ENCODE data around the gene AMELY. TPM values are rescaled to one million over a fixed set of nuclear protein-coding genes. Genes with fewer than 3 reads are reported as not detected.

Gene AMELY, protein sequence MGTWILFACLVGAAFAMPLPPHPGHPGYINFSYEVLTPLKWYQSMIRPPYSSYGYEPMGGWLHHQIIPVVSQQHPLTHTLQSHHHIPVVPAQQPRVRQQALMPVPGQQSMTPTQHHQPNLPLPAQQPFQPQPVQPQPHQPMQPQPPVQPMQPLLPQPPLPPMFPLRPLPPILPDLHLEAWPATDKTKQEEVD
- total RNA-seq, result not detected

DNA sequence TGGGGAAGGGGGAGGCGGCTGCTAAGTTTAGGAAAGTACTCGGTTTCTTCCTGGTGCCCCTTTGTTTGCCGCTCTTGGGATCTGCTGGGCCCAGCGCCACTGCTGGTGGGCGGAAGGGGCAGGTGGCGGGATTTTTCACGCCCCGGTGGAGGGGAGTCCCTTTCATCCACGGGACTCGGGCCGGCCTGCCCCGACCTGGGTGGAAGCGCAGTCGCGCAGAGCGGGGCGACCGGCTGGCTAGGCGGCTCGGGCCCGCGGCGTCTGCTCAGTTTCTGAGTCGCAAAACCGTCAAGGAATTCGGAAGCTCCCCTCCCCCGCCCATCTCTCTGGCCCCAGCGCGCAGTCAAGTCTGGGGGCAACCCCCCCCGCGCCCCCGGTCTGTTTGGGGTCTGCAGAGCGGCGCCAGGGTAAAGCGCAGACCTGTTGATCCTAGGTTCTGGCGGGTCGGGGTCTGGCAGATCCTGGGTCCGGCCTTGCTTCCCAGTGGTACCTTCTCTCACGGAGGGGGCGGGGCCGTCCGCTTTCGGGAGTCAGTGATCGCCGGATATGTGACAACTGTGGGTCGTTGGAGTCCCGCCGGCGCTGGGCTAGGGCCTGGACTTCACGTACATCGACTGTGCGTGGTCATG lies at the start of gene AMELY:
Gene AMELY (minus strand): TSS at position 500 of the 629 bp plus-strand sequence. CDS start 39,144 bp downstream, outside the sequence.
- no peak for TF ChIP-seq POLR2A (IDR thresholded peaks at IDR 0.05)
- TF ChIP-seq, protein P1, sequence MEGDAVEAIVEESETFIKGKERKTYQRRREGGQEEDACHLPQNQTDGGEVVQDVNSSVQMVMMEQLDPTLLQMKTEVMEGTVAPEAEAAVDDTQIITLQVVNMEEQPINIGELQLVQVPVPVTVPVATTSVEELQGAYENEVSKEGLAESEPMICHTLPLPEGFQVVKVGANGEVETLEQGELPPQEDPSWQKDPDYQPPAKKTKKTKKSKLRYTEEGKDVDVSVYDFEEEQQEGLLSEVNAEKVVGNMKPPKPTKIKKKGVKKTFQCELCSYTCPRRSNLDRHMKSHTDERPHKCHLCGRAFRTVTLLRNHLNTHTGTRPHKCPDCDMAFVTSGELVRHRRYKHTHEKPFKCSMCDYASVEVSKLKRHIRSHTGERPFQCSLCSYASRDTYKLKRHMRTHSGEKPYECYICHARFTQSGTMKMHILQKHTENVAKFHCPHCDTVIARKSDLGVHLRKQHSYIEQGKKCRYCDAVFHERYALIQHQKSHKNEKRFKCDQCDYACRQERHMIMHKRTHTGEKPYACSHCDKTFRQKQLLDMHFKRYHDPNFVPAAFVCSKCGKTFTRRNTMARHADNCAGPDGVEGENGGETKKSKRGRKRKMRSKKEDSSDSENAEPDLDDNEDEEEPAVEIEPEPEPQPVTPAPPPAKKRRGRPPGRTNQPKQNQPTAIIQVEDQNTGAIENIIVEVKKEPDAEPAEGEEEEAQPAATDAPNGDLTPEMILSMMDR (IDR thresholded peaks at IDR 0.05), result no peak
- H3K27me3 ChIP-seq, result no peaks in the 10 kb centered on the region
- H3K27ac ChIP-seq, result no peak within 1 kb of the TSS
- H3K9me3 ChIP-seq, result no peaks in the 10 kb centered on the region
- no peak for DNase-seq
- H3K36me3 ChIP-seq, result no peaks in the 10 kb centered on the region
- H3K4me1 ChIP-seq, result no peaks in the 10 kb centered on the region
- H3K4me3 ChIP-seq, result peak within 1 kb of the TSS in 2 of 4 donors; percentile 20 to 31

DNA sequence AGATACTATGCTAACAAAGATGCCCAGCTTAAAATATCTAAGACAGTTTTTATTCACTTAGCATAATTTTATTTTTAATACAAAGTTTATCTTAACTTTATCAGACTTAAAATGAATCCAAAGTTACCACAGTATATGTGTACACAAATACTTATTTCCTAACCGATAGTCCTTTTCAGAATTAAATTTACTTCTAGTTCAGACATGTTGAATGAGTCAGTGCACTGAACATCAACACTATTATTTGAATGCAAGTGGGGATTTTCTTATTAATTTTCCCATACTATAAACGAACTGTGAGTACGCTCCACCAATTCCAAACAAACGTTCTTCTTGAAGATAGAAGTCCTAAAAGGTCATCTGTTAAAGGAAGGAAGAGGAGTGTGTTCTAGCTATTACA lies 38.4 kb upstream of the AMELY start:
- Histone ChIP-seq H3K4me1 (no peaks in the 10 kb centered on the region), H3K27ac (no peak overlapping the region), H3K27me3 (no peaks in the 10 kb centered on the region), H3K36me3 (no peaks in the 10 kb centered on the region), H3K9me3 (no peaks in the 10 kb centered on the region), H3K4me3 (no peak overlapping the region)
- TF ChIP-seq POLR2A (IDR thresholded peaks at IDR 0.05), result no peak
- TF ChIP-seq, protein P1 (IDR thresholded peaks at IDR 0.05), result no peak
- DNase-seq, result no peak

DNA sequence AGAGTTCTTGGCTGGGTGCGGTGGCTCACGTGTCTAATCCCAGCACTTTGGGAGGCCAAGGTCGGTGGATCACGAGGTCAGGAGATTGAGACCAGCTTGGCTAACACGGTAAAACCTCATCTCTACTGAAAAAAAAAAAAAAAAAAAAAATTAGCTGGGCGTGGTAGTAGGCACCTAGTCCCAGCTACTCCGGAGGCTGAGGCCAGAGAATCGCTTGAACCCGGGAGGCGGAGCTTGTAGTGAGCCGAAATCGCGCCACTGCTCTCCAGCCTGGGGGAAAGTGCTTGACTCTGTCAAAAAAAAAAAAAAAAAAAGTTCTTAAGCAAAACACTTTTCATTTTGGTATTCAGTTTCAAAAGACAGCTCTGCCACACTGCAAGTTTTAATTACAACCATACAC lies 36.8 kb upstream of the AMELY start:
- Histone ChIP-seq H3K27me3 (no peaks in the 10 kb centered on the region), H3K9me3 (no peaks in the 10 kb centered on the region), H3K4me3 (no peak overlapping the region), H3K27ac (no peak overlapping the region), H3K4me1 (no peaks in the 10 kb centered on the region), H3K36me3 (no peaks in the 10 kb centered on the region)
- DNase-seq, result no peak
- TF ChIP-seq POLR2A (IDR thresholded peaks at IDR 0.05), result no peak
- TF ChIP-seq, protein P1 (IDR thresholded peaks at IDR 0.05), result no peak

DNA sequence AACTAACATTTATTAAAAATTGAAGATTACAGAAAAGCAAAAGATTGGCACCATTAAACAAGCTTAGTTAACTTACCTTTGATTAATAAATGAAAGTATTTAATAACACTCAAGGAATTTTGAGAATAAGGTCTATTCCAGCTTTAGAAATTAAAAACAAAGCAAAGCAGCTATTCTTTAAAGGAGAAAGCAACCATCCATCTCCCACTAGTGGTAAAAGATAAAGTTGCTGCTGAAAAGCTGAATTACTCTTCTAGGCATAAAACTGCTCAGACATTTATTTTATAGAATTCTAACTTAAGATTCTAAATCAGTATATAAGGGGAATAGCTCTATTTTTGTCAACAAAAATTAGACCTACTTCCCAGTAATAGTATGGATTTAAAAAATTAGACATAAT lies 36.1 kb upstream of the AMELY start:
- TF ChIP-seq, protein P1 (IDR thresholded peaks at IDR 0.05), result no peak
- no peak for TF ChIP-seq POLR2A (IDR thresholded peaks at IDR 0.05)

DNA sequence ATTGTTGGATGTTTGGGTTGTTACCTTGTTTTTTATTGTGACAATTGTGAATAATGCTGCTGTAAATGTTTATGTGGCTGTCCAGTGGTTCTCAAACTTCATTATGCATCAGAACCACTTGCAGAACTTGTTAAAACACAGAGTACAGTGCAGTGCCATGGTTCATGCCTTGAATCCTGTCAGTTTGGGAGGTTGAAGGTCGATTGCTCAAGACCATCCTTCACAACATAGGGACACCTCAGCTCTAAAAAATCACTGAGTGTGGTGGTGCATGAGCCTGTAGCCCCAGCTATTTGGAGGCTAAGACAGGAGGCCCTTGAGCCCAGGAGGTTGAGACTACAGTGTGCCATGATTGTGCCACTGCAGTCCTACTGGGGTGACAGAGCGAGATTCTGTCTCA lies 23.9 kb upstream of the AMELY start:
- TF ChIP-seq, protein P1 (IDR thresholded peaks at IDR 0.05), result no peak
- no peak for TF ChIP-seq POLR2A (IDR thresholded peaks at IDR 0.05)
- no peak overlapping the region for H3K27ac ChIP-seq
- H3K27me3 ChIP-seq, result no peaks in the 10 kb centered on the region
- H3K9me3 ChIP-seq, result no peaks in the 10 kb centered on the region
- H3K36me3 ChIP-seq, result no peaks in the 10 kb centered on the region
- no peak overlapping the region for H3K4me3 ChIP-seq
- no peaks in the 10 kb centered on the region for H3K4me1 ChIP-seq
- no peak for DNase-seq

More for the DNA sequence above, 36.1 kb upstream of the AMELY start:
- H3K36me3 ChIP-seq, result no peaks in the 10 kb centered on the region
- DNase-seq, result no peak
- no peaks in the 10 kb centered on the region for H3K27me3 ChIP-seq
- H3K9me3 ChIP-seq, result no peaks in the 10 kb centered on the region
- H3K27ac ChIP-seq, result no peak overlapping the region
- no peak overlapping the region for H3K4me3 ChIP-seq
- no peaks in the 10 kb centered on the region for H3K4me1 ChIP-seq
